GM23338 (cell line): ENCODE measurements around the gene RUNX1.

Source experiments
- CREB1 ChIP-seq: fragments of 250-450 bp; sonication (Bioruptor Pico); IDR thresholded peaks from 2 replicates; pipeline ENCODE4 v1.5.0; 2020; ENCODE audit warnings: low read depth, mild to moderate bottlenecking, moderate library complexity
- CTCF ChIP-seq, 2 experiments: fragments of 200-600 bp in 1 of 2; sonication (generic) in 1 of 2; conservative IDR thresholded peaks; 2 replicates each; pipeline versions ENCODE4 v1.5.1 to v1.6.1; 2016 to 2017; ENCODE audit warnings: antibody characterized with exemption in 2 of 2, low read depth in 2 of 2, mild to moderate bottlenecking in 2 of 2, moderate library complexity in 1 of 2
- ETS1 ChIP-seq: IDR thresholded peaks from 2 replicates; pipeline ENCODE4 v1.6.1; 2016; ENCODE audit warnings: antibody characterized with exemption
- EZH2 ChIP-seq: fragments of 200-600 bp; sonication (generic); IDR thresholded peaks from one replicate; pipeline ENCODE4 v1.8.0; 2017; ENCODE audit warnings: antibody characterized with exemption, mild to moderate bottlenecking, low read depth; ENCODE audit not compliant: unreplicated experiment
- EZH2phosphoT487 ChIP-seq: fragments of 200-600 bp; sonication (generic); IDR thresholded peaks from one replicate; pipeline ENCODE4 v1.8.1; 2018; ENCODE audit warnings: antibody characterized with exemption; ENCODE audit not compliant: unreplicated experiment
- JUNB ChIP-seq: IDR thresholded peaks from one replicate; pipeline ENCODE4 v1.6.1; 2016; ENCODE audit warnings: antibody characterized with exemption; ENCODE audit not compliant: unreplicated experiment
- POLR2AphosphoS5 ChIP-seq: IDR thresholded peaks from 2 replicates; pipeline ENCODE4 v1.6.1; 2016; ENCODE audit warnings: antibody characterized with exemption, low read depth
- STAT1 ChIP-seq: IDR thresholded peaks from one replicate; pipeline ENCODE4 v1.6.1; 2016; ENCODE audit warnings: antibody characterized with exemption; ENCODE audit not compliant: unreplicated experiment
- ZNF114 ChIP-seq: fragments of 250-450 bp; sonication (Bioruptor Pico); IDR thresholded peaks from 2 replicates; pipeline ENCODE4 v1.5.0; 2020; ENCODE audit warnings: mild to moderate bottlenecking, moderate library complexity
- ZNF331 ChIP-seq: fragments of 250-450 bp; sonication (Bioruptor Pico); IDR thresholded peaks from 2 replicates; pipeline ENCODE4 v1.5.0; 2020; ENCODE audit warnings: low read depth, mild to moderate bottlenecking, moderate library complexity
- TF ChIP-seq, protein P1 (sequence below): IDR thresholded peaks from one replicate; pipeline ENCODE4 v1.6.1; 2018; ENCODE audit warnings: antibody characterized with exemption; ENCODE audit not compliant: unreplicated experiment

DNA sequence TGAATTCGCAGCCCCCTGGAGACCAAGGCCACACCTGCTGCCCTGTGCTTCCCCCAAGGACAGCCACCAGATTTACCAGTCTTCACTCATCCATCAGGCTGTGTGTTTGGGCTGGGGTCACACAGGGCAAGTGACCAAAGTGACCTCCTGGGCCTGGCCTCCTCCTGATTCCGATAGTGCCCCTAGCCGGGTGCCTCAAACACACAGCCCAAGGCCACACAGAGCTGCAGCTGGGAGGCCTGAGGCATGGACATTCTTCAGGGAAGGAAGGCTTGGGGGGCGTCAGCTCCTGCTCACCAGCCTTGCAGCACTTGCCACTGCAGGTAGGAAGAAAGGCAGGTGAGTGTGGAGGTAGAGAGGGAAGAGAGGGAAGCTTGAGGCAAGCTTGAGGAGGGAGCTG lies 181.3 kb downstream of the RUNX1 start:
- TF ChIP-seq EZH2, result no peak
- no peak for TF ChIP-seq CTCF (conservative IDR thresholded peaks at IDR 0.05; ENCODE audit: low read depth in 2 of 2)
- TF ChIP-seq, protein P1, sequence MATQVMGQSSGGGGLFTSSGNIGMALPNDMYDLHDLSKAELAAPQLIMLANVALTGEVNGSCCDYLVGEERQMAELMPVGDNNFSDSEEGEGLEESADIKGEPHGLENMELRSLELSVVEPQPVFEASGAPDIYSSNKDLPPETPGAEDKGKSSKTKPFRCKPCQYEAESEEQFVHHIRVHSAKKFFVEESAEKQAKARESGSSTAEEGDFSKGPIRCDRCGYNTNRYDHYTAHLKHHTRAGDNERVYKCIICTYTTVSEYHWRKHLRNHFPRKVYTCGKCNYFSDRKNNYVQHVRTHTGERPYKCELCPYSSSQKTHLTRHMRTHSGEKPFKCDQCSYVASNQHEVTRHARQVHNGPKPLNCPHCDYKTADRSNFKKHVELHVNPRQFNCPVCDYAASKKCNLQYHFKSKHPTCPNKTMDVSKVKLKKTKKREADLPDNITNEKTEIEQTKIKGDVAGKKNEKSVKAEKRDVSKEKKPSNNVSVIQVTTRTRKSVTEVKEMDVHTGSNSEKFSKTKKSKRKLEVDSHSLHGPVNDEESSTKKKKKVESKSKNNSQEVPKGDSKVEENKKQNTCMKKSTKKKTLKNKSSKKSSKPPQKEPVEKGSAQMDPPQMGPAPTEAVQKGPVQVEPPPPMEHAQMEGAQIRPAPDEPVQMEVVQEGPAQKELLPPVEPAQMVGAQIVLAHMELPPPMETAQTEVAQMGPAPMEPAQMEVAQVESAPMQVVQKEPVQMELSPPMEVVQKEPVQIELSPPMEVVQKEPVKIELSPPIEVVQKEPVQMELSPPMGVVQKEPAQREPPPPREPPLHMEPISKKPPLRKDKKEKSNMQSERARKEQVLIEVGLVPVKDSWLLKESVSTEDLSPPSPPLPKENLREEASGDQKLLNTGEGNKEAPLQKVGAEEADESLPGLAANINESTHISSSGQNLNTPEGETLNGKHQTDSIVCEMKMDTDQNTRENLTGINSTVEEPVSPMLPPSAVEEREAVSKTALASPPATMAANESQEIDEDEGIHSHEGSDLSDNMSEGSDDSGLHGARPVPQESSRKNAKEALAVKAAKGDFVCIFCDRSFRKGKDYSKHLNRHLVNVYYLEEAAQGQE, result no peak
- no peak for TF ChIP-seq EZH2phosphoT487
- no peak for TF ChIP-seq POLR2AphosphoS5
- TF ChIP-seq STAT1, result no peak
- no peak for TF ChIP-seq ZNF114 (CRISPR knock-in tag)
- TF ChIP-seq CREB1 (CRISPR knock-in tag), result no peak
- no peak for TF ChIP-seq ZNF331 (CRISPR knock-in tag)
- TF ChIP-seq JUNB, result no peak
- TF ChIP-seq ETS1, result no peak
